HepG2 (cell line): ENCODE data around the gene SAMM50. TPM values are rescaled to one million over a fixed set of nuclear protein-coding genes. Genes with fewer than 3 reads are reported as not detected.

ENCODE experiments used
- ATF1 ChIP-seq: IDR thresholded peaks from 2 replicates; pipeline ENCODE4 v1.6.1; 2016; ENCODE audit warnings: mild to moderate bottlenecking, control low read depth
- NFRKB ChIP-seq: fragments of 450-650 bp; IDR thresholded peaks from 2 replicates; pipeline ENCODE4 v1.6.1; 2017
- SALL1 ChIP-seq: sonication (generic); formaldehyde crosslinking; IDR thresholded peaks from 2 replicates; pipeline ENCODE4 v1.8.0; 2022; ENCODE audit warnings: mild to moderate bottlenecking, missing genetic modification reagents
- ZBTB1 ChIP-seq: sonication (generic); formaldehyde crosslinking; IDR thresholded peaks from 2 replicates; pipeline ENCODE4 v1.4.0; 2020; ENCODE audit warnings: missing genetic modification reagents, borderline replicate concordance
- ZIK1 ChIP-seq: sonication (generic); formaldehyde crosslinking; IDR thresholded peaks from 2 replicates; pipeline ENCODE4 v1.5.0; 2020; ENCODE audit warnings: mild to moderate bottlenecking, low read depth, missing genetic modification reagents, borderline replicate concordance
- ZNF207 ChIP-seq: fragments of 450-650 bp; IDR thresholded peaks from 2 replicates; pipeline ENCODE4 v1.6.1; 2016; ENCODE audit warnings: antibody characterized with exemption, borderline replicate concordance
- ZNF34 ChIP-seq: sonication (generic); formaldehyde crosslinking; IDR thresholded peaks from 2 replicates; pipeline ENCODE4 v1.4.0; 2020; ENCODE audit warnings: mild to moderate bottlenecking, missing genetic modification reagents, borderline replicate concordance
- ZNF431 ChIP-seq: sonication (generic); formaldehyde crosslinking; IDR thresholded peaks from 2 replicates; pipeline ENCODE4 v1.9.0; 2022; ENCODE audit warnings: missing genetic modification reagents, low read depth, mild to moderate bottlenecking, borderline replicate concordance
- polyA plus RNA-seq, 8 experiments: library from polyadenylated mRNA; depleted of rRNA in 3 of 8; stranded (reverse) in 7 of 8; unstranded in 1 of 8; fragments of >200 nt; fragmentation: Illumina TruSeq in 4 of 8; extraction: Trizol in 4 of 8; gene quantifications; 2 replicates each; pipeline versions ENCODE4 v1.2.1 to v1.2.3, GENCODE V29; 2011 to 2016; ENCODE audit warnings: low read depth in 4 of 8, missing spikeins in 1 of 8, mixed read lengths in 1 of 8; ENCODE audit not compliant: insufficient read depth in 1 of 8
- total RNA-seq, 5 experiments: library from RNA; depleted of rRNA; stranded (reverse); fragments of >200 nt; fragmentation: Illumina TruSeq; extraction: Trizol; gene quantifications; 2 replicates each; pipeline ENCODE4 v1.2.3, GENCODE V29; 2016; ENCODE audit warnings: low read depth in 1 of 5
- TF ChIP-seq, protein P1 (sequence below): sonication (generic); formaldehyde crosslinking; IDR thresholded peaks from 2 replicates; pipeline ENCODE4 v1.4.0; 2020; ENCODE audit warnings: missing genetic modification reagents
- TF ChIP-seq, protein P2 (sequence below): sonication (generic); formaldehyde crosslinking; IDR thresholded peaks from 2 replicates; pipeline ENCODE4 v1.4.0; 2020; ENCODE audit warnings: mild to moderate bottlenecking, missing genetic modification reagents
- TF ChIP-seq, protein P3 (sequence below): sonication (generic); formaldehyde crosslinking; IDR thresholded peaks from 2 replicates; pipeline ENCODE4 v1.4.0; 2020; ENCODE audit warnings: mild to moderate bottlenecking, missing genetic modification reagents
- TF ChIP-seq, protein P4 (sequence below): sonication (generic); formaldehyde crosslinking; IDR thresholded peaks from 2 replicates; pipeline ENCODE4 v1.8.1; 2023; ENCODE audit warnings: mild to moderate bottlenecking, missing genetic modification reagents, borderline replicate concordance

Gene SAMM50
- total and polyA plus RNA-seq, 2 of the 13 experiments (the other 11 are each of a cell fraction or from before 2014, with no cell fraction given) = 34.7 to 63.4 TPM

DNA sequence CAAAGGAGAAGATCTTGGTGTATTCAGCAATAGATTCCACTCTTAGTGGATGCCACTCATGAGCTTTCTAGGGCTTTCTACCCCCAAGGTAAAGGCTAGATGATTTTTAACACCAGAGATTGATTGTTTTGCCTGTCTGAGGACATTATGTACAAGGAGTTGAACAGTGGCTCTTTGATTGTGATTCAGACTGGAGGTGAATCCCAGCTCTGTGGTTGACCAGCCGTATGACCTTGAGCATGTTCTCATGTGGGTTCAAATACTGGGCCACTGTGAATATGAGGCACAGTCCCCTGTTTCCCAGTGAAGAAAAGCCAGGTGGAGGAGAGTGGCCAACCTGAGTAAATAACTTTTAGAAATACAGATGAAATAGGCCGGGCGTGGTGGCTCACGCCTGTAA, 44.9 kb downstream of the SAMM50 start (continued):
- TF ChIP-seq, protein P1, sequence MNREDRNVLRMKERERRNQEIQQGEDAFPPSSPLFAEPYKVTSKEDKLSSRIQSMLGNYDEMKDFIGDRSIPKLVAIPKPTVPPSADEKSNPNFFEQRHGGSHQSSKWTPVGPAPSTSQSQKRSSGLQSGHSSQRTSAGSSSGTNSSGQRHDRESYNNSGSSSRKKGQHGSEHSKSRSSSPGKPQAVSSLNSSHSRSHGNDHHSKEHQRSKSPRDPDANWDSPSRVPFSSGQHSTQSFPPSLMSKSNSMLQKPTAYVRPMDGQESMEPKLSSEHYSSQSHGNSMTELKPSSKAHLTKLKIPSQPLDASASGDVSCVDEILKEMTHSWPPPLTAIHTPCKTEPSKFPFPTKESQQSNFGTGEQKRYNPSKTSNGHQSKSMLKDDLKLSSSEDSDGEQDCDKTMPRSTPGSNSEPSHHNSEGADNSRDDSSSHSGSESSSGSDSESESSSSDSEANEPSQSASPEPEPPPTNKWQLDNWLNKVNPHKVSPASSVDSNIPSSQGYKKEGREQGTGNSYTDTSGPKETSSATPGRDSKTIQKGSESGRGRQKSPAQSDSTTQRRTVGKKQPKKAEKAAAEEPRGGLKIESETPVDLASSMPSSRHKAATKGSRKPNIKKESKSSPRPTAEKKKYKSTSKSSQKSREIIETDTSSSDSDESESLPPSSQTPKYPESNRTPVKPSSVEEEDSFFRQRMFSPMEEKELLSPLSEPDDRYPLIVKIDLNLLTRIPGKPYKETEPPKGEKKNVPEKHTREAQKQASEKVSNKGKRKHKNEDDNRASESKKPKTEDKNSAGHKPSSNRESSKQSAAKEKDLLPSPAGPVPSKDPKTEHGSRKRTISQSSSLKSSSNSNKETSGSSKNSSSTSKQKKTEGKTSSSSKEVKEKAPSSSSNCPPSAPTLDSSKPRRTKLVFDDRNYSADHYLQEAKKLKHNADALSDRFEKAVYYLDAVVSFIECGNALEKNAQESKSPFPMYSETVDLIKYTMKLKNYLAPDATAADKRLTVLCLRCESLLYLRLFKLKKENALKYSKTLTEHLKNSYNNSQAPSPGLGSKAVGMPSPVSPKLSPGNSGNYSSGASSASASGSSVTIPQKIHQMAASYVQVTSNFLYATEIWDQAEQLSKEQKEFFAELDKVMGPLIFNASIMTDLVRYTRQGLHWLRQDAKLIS (CRISPR knock-in tag) = no peak
- no peak for TF ChIP-seq NFRKB
- TF ChIP-seq, protein P2, sequence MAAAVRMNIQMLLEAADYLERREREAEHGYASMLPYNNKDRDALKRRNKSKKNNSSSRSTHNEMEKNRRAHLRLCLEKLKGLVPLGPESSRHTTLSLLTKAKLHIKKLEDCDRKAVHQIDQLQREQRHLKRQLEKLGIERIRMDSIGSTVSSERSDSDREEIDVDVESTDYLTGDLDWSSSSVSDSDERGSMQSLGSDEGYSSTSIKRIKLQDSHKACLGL (CRISPR knock-in tag) = no peak
- TF ChIP-seq ZNF34 (CRISPR knock-in tag) = no peak
- TF ChIP-seq ATF1 (CRISPR knock-in tag) = no peak
- TF ChIP-seq ZBTB1 = no peak
- no peak for TF ChIP-seq ZNF431
- peak; percentile 21; the same call in 1 of the 2 replicates for TF ChIP-seq SALL1 (CRISPR knock-in tag)
- TF ChIP-seq ZNF207 = no peak
- TF ChIP-seq ZIK1 (CRISPR knock-in tag) = no peak
- TF ChIP-seq, protein P3, sequence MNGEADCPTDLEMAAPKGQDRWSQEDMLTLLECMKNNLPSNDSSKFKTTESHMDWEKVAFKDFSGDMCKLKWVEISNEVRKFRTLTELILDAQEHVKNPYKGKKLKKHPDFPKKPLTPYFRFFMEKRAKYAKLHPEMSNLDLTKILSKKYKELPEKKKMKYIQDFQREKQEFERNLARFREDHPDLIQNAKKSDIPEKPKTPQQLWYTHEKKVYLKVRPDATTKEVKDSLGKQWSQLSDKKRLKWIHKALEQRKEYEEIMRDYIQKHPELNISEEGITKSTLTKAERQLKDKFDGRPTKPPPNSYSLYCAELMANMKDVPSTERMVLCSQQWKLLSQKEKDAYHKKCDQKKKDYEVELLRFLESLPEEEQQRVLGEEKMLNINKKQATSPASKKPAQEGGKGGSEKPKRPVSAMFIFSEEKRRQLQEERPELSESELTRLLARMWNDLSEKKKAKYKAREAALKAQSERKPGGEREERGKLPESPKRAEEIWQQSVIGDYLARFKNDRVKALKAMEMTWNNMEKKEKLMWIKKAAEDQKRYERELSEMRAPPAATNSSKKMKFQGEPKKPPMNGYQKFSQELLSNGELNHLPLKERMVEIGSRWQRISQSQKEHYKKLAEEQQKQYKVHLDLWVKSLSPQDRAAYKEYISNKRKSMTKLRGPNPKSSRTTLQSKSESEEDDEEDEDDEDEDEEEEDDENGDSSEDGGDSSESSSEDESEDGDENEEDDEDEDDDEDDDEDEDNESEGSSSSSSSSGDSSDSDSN (CRISPR knock-in tag) = no peak
- TF ChIP-seq, protein P4, sequence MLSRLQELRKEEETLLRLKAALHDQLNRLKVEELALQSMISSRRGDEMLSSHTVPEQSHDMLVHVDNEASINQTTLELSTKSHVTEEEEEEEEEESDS = no peak
